LNCaP clone FGC (cell line): ENCODE measurements around the gene KIAA1549.

Experiments used
- DNase-seq: peaks from one replicate; pipeline ENCODE4 v3.0.0-alpha.2; 2011; ENCODE audit warnings: low read depth
- H3K4me3 ChIP-seq: 2 replicates; pipeline ENCODE4 v1.5.1; 2011; ENCODE audit warnings: mild to moderate bottlenecking, low read depth, low read length, control low read depth
- TF ChIP-seq, protein P1 (sequence below): IDR thresholded peaks from 2 replicates; pipeline ENCODE4 v1.5.1; 2012; ENCODE audit warnings: mild to moderate bottlenecking; ENCODE audit not compliant: control insufficient read depth, insufficient read depth; ENCODE audit errors: extremely low read depth

The KIAA1549 gene

DNA sequence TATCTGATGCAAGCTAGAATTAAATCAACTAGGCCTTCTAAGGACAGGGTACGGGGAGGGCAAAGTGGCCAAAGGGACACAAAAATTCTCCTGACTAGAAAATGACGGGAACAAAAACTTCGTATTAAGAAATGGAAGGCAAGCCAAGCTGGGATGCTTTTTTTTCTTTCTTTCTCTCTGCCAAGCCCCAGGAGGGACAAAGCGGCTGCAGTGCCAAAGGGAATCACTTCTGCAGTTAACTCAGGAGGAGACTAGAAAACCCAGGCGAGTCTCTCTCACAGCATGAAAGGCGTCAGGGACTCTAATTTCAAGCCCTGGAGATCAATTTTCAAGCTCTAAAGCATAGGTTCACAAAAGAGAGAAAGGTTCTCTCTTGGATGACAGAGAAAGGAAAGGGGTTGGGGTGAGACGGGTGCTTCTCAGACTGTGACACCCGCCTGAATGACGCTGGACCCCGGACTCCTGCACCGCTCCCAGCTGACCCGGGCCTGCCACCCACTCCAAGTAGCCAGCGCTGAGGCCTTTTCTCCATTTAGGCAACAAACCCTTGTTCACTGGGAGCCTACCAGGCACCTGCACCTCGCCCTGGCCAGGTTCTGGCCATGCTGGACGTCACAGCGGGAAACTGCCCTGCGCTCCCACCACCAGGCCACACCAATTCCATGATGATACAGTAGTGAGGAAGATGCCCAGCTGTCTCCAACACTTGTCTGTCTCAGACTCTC, 56.5 kb downstream of the KIAA1549 start:
- TF ChIP-seq, protein P1, sequence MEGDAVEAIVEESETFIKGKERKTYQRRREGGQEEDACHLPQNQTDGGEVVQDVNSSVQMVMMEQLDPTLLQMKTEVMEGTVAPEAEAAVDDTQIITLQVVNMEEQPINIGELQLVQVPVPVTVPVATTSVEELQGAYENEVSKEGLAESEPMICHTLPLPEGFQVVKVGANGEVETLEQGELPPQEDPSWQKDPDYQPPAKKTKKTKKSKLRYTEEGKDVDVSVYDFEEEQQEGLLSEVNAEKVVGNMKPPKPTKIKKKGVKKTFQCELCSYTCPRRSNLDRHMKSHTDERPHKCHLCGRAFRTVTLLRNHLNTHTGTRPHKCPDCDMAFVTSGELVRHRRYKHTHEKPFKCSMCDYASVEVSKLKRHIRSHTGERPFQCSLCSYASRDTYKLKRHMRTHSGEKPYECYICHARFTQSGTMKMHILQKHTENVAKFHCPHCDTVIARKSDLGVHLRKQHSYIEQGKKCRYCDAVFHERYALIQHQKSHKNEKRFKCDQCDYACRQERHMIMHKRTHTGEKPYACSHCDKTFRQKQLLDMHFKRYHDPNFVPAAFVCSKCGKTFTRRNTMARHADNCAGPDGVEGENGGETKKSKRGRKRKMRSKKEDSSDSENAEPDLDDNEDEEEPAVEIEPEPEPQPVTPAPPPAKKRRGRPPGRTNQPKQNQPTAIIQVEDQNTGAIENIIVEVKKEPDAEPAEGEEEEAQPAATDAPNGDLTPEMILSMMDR: no peak
- DNase-seq: no peak
- H3K4me3 ChIP-seq: no peak overlapping the region

DNA sequence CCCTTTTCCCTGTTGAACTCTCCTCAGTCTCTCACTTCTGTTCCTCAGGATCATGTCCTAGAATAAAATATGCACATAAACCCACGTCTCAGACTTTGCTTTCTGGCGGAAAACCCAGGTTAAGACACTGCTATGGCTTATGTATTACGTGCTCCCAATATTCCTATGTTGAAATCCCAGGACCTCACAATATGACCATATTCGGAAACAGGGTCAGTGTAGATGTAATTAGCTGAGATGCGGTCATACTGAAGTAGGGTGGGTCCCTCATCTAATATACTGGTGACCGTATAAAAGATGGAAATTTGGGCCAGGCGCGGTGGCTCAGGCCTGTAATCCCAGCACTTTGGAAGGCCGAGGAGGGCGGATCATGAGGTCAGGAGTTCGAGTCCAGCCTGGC, 59.9 kb downstream of the KIAA1549 start:
- DNase-seq: no peak
- H3K4me3 ChIP-seq: no peak overlapping the region
- TF ChIP-seq, protein P1: no peak

DNA sequence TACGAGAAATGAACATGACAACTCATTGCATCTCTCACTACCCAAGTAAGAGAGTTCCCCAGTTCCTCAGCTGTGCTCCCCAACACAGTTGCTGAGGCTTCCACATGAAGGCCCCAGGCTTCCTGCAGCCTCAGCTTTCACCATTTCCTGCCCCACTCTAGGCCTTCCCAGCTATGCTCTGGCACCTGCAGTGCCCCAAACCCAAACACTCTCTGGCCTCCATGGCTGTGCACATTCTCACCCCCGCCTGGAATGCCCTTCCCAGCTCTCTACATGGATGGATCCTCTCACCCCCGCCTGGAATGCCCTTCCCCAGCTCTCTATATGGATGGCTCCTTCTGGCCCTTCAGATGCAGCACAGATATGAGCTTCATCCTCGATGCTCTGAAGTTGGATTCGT, 61.3 kb downstream of the KIAA1549 start:
- no peak overlapping the region for H3K4me3 ChIP-seq
- TF ChIP-seq, protein P1: no peak
- no peak for DNase-seq

DNA sequence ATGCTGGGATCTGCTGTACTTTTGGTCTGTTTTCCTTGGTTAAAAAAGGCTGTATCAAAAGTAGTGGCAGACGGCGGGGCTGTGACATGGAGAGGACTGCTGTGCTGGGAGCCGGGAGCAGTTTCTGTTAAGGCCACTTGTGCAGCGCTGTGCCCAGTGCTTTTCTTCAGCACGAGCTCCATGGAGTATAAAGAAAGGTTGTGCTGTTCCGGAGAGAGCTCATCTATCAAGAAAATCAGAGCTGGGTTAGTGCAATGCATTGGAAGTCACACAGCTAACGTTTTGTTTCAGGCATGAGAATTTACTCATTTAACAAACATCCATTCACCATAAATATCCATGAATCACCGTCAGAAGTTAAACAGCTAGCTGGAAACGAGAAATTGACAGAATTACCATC, 62.0 kb downstream of the KIAA1549 start:
- no peak overlapping the region for H3K4me3 ChIP-seq
- no peak for DNase-seq
- TF ChIP-seq, protein P1: no peak

DNA sequence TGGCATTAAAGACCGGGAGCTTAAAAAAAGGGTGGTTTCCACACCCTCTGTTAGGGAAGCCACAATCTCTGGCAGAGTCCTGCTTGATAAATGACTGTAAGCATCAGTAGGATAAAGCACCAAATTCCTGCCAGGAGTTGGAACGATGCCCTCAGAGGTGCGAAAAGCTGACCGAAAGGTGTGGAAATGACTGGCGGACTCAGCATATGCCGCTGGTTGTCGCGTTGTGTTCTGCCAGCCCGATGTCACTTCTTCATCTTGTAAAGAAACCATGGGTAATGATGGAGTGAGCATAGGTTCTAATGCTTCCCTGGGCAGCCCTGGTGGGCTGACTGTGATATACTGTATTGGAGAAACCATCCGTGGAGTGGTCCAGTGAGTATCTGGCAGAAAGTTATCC, 62.4 kb downstream of the KIAA1549 start:
- TF ChIP-seq, protein P1: no peak
- H3K4me3 ChIP-seq: no peak overlapping the region
- DNase-seq: no peak

DNA sequence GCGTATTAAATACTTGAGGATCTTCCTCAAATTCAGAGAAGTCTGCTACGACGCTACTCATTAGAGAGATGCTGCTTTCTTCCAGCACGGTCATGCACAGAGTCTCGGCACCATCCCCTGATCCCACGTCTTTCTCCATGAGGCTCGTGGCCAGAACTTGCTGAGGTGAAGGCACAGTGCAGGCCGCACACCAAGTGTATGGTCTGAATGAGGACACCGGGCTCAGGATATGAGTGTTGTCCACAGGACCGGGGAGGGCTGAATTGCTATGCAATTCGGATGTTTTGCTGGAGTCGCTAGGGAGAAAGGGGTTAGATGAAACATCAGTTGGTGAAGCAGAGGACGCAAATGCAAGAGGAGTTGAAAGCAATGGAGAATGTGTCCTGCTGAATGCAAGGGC, 63.0 kb downstream of the KIAA1549 start:
- TF ChIP-seq, protein P1: no peak
- no peak overlapping the region for H3K4me3 ChIP-seq
- no peak for DNase-seq

DNA sequence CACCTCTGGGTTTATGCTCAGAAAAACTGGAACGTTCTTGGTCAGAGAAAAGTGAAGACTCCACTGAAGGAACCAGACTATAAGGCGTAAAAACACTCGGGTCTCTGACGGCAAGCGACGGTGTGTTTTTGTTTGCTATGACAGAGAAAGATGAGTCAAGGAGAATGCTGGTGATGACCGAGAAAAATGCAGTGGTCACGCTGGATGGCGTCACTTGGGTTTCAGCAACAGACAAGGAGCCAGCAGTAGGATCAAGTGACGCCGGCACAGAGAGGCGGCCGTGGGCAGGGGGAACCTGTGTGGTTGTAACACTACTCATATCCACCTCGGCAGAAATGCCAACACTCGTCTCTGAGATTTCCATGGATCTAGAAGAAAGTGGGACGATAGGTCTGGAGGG, 63.4 kb downstream of the KIAA1549 start:
- TF ChIP-seq, protein P1: no peak
- DNase-seq: no peak
- H3K4me3 ChIP-seq: no peak overlapping the region
